Uterus (tissue), 4 donors: ENCODE results near the gene SETX. TPM values are rescaled to one million over a fixed set of nuclear protein-coding genes. Genes with fewer than 3 reads are reported as not detected.
A peak's percentile ranks its signal among the peaks of the same experiment; 100 is the strongest.

ENCODE experiments used
- DNase-seq, 2 donors: peaks; one replicate each; pipeline ENCODE4 v3.0.0-alpha.2; 2019 to 2020
- H3K27ac ChIP-seq, 2 donors: fragments of 200-600 bp; sonication (generic); 1 replicate in 1 of 2; 2 replicates in 1 of 2; pipeline ENCODE4 v1.5.1; 2016 to 2018
- H3K27me3 ChIP-seq, 2 donors: fragments of 200-600 bp; sonication (generic); one replicate each; pipeline ENCODE4 v1.5.1; 2018 to 2019; ENCODE audit warnings: control low read depth in 1 of 2
- H3K36me3 ChIP-seq, 2 donors: fragments of 200-600 bp; sonication (generic); one replicate each; pipeline ENCODE4 v1.5.1; 2019; ENCODE audit warnings: control low read depth in 1 of 2
- H3K4me1 ChIP-seq, 2 donors: fragments of 200-600 bp; sonication (generic); one replicate each; pipeline ENCODE4 v1.5.1; 2018 to 2019; ENCODE audit warnings: control low read depth in 1 of 2
- H3K4me3 ChIP-seq, 2 donors: fragments of 200-600 bp; sonication (generic); 1 replicate in 1 of 2; 2 replicates in 1 of 2; pipeline ENCODE4 v1.5.1; 2018 to 2019; ENCODE audit warnings: mild to moderate bottlenecking in 1 of 2
- H3K9me3 ChIP-seq, 2 donors: fragments of 200-600 bp; sonication (generic); one replicate each; pipeline ENCODE4 v1.5.1; 2019; ENCODE audit warnings: control low read depth in 1 of 2
- POLR2A ChIP-seq, 2 donors: fragments of 450-650 bp; IDR thresholded peaks; one replicate each; pipeline ENCODE4 v1.6.1; 2016; ENCODE audit warnings: antibody characterized with exemption in 2 of 2, mild to moderate bottlenecking in 1 of 2, moderate library complexity in 1 of 2
- intact Hi-C: fragments of 100-400 bp; cut with DNase I; formaldehyde crosslinking; loops from one replicate; pipeline ENCODE4 v1.15.1; 2023; ENCODE audit warnings: low total_unique reads
- total RNA-seq, 4 donors: library from RNA; depleted of rRNA in 3 of 4; stranded (reverse); fragments of >200 nt in 3 of 4; gene quantifications; one replicate each; pipeline versions ENCODE4 v1.1.0 to v1.2.4, GENCODE V29; 2014 to 2023
- TF ChIP-seq, protein P1 (sequence below), 4 experiments: fragments of 200-600 bp in 2 of 4; fragments of 450-650 bp in 2 of 4; sonication (generic) in 2 of 4; IDR thresholded peaks; one replicate each; pipeline ENCODE4 v1.5.1; 2016 to 2019; ENCODE audit warnings: antibody characterized with exemption in 4 of 4, mild to moderate bottlenecking in 2 of 4, moderate library complexity in 1 of 4
- donor health status: DM: yes; HTN: yes; CAD: no.

Gene SETX, protein sequence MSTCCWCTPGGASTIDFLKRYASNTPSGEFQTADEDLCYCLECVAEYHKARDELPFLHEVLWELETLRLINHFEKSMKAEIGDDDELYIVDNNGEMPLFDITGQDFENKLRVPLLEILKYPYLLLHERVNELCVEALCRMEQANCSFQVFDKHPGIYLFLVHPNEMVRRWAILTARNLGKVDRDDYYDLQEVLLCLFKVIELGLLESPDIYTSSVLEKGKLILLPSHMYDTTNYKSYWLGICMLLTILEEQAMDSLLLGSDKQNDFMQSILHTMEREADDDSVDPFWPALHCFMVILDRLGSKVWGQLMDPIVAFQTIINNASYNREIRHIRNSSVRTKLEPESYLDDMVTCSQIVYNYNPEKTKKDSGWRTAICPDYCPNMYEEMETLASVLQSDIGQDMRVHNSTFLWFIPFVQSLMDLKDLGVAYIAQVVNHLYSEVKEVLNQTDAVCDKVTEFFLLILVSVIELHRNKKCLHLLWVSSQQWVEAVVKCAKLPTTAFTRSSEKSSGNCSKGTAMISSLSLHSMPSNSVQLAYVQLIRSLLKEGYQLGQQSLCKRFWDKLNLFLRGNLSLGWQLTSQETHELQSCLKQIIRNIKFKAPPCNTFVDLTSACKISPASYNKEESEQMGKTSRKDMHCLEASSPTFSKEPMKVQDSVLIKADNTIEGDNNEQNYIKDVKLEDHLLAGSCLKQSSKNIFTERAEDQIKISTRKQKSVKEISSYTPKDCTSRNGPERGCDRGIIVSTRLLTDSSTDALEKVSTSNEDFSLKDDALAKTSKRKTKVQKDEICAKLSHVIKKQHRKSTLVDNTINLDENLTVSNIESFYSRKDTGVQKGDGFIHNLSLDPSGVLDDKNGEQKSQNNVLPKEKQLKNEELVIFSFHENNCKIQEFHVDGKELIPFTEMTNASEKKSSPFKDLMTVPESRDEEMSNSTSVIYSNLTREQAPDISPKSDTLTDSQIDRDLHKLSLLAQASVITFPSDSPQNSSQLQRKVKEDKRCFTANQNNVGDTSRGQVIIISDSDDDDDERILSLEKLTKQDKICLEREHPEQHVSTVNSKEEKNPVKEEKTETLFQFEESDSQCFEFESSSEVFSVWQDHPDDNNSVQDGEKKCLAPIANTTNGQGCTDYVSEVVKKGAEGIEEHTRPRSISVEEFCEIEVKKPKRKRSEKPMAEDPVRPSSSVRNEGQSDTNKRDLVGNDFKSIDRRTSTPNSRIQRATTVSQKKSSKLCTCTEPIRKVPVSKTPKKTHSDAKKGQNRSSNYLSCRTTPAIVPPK (N-terminal part only)
- 100 to 1,000 TPM in 1 of 4 donors, 10 to 100 TPM in 3; 36.5 to 117 (median 60.4) TPM for total RNA-seq

DNA sequence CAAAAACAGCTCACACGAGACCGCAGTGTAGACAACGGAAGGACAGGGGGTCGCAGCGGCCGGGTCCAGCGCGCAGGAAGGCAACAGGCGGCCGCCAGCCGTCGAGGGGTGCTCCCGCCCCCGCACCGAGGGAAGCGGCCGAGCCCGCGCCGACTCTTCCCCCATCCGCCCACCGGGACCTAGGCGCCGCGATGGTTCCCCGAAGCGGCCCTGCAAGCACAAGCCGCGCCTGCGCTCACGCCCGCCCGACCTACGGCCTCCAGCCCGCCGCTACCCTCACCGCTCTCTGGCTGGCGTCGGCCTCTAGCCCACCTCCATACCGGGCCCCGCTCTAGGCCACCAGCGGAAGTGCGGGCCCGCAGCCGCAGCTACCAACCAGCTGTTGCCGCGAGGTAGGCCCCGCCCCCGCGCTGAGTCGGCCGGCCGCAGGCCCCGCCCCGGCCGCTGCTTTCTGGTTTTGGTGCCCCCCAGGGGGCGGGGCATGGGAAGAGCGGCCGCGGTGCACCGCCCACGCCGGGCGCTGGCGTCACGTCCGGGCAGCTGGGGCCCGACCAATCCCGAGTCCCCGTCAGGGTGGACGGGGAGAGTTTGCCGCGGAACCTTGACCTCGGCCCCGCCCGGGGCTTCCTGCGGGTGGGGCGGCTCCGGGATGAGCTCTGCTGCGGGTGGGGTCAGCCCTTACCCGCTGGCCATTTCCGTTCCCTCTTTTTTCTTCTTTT is at the start of gene SETX:
TSS of gene SETX (minus strand) at position 350 of the 719 bp plus-strand sequence. CDS start 5,558 bp downstream, outside the sequence.
- H3K27ac ChIP-seq = peak within 1 kb of the TSS; percentile 69 to 83
- TF ChIP-seq, protein P1, sequence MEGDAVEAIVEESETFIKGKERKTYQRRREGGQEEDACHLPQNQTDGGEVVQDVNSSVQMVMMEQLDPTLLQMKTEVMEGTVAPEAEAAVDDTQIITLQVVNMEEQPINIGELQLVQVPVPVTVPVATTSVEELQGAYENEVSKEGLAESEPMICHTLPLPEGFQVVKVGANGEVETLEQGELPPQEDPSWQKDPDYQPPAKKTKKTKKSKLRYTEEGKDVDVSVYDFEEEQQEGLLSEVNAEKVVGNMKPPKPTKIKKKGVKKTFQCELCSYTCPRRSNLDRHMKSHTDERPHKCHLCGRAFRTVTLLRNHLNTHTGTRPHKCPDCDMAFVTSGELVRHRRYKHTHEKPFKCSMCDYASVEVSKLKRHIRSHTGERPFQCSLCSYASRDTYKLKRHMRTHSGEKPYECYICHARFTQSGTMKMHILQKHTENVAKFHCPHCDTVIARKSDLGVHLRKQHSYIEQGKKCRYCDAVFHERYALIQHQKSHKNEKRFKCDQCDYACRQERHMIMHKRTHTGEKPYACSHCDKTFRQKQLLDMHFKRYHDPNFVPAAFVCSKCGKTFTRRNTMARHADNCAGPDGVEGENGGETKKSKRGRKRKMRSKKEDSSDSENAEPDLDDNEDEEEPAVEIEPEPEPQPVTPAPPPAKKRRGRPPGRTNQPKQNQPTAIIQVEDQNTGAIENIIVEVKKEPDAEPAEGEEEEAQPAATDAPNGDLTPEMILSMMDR (IDR thresholded peaks at IDR 0.05) = peak in 1 of 4 experiments; percentile 35
- TF ChIP-seq POLR2A (IDR thresholded peaks at IDR 0.05) = peak; percentile 91 to 92
- peak within 1 kb of the TSS; percentile 48 to 71 for H3K4me3 ChIP-seq
- H3K27me3 ChIP-seq = no peaks in the 10 kb centered on the region
- intact Hi-C loops = no loop called here
- DNase-seq = peak; percentile 95 to 98
- H3K36me3 ChIP-seq = no peaks in the 10 kb centered on the region
- H3K4me1 ChIP-seq = peaks cover 4 to 5% of the 10 kb centered on the region in 2 donors
- H3K9me3 ChIP-seq = no peaks in the 10 kb centered on the region

DNA sequence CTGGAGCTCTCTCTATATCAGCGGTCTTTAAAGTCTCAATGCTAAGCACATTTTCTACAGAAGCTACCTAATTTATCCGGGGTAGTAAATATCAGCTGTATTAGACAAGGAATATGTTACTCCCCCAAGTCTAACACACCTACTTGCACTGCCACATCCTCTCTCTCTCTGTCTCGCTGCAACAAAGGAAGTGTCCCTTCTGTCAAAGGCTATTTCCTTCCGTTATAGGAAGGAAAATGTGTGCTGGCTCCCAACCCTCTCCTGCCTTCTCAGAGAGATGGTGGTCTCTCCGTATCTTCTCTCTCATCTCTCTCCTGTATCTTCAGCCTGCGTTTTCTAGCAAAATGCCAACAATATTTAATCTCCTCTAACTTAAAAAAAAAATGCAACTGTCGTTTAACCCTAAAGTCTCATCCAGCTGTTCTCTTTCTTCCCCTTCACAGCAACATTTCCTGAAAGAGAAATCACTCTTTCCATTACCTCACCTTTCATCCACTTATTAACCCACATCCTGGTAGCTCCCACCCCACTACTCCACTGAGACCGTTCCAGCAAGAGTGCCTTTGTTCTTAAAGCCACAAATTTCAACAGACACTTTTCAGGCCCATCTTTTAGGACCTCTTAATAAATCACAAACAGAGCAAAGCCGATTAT is 49.6 kb upstream of the SETX start:
- H3K27ac ChIP-seq = no peak overlapping the region
- intact Hi-C loops = no loop called here
- no peaks in the 10 kb centered on the region for H3K36me3 ChIP-seq
- DNase-seq = no peak
- H3K4me3 ChIP-seq = no peak overlapping the region
- H3K9me3 ChIP-seq = no peaks in the 10 kb centered on the region
- TF ChIP-seq, protein P1 (IDR thresholded peaks at IDR 0.05) = no peak
- no peak for TF ChIP-seq POLR2A (IDR thresholded peaks at IDR 0.05)
- peaks cover 0 to 6% of the 10 kb centered on the region in 2 donors for H3K4me1 ChIP-seq
- H3K27me3 ChIP-seq = no peaks in the 10 kb centered on the region

DNA sequence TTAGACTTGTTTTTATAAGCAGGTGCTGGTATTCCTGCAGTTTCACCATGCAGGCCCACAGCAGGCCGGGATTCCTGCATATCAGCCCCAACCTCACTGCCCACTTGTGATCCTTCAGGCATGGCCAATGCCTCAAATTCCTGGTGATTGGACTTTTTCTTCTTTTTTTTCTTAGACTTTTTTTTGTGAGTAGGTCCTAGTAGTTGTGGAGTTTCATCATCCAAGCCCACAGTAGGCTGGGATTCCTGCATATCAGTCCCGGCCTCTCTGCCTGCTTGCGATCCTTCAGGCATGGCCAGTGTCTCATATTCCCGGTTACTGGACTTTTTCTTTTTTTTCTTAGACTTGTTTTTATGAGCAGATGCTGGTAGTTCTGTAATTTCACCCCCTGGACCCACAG is 47.0 kb upstream of the SETX start:
- no peaks in the 10 kb centered on the region for H3K36me3 ChIP-seq
- no peaks in the 10 kb centered on the region for H3K9me3 ChIP-seq
- H3K4me1 ChIP-seq = peaks cover 0 to 6% of the 10 kb centered on the region in 2 donors
- H3K27ac ChIP-seq = no peak overlapping the region
- H3K27me3 ChIP-seq = no peaks in the 10 kb centered on the region
- TF ChIP-seq, protein P1 (IDR thresholded peaks at IDR 0.05) = no peak
- no peak for TF ChIP-seq POLR2A (IDR thresholded peaks at IDR 0.05)
- H3K4me3 ChIP-seq = no peak overlapping the region
- intact Hi-C loops = no loop called here
- DNase-seq = no peak

DNA sequence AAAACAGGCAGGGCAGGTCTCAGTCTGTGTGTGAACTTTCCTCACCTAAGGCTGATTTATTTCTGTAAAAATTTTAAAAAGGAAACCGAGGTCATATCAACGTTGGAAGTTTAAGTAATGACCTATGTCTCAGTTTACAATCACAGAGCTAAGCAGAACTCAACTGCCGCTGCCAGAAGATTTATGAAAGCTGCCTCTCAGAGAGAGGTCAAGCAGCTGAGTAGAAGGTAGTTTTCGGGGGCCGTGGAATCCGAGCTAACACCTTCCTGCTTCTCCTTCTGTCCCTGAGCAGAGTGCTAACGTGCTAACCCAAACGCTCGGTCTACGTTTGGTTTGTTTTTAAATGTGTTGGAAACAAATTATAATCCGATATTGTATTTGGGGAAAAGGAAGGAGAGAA is 40.8 kb upstream of the SETX start:
- Histone ChIP-seq H3K4me1 (no peaks in the 10 kb centered on the region), H3K9me3 (no peaks in the 10 kb centered on the region), H3K36me3 (no peaks in the 10 kb centered on the region), H3K27me3 (no peaks in the 10 kb centered on the region), H3K27ac (no peak overlapping the region), H3K4me3 (no peak overlapping the region)
- no peak for DNase-seq
- intact Hi-C loops = no loop called here
- TF ChIP-seq POLR2A (IDR thresholded peaks at IDR 0.05) = no peak
- TF ChIP-seq, protein P1 (IDR thresholded peaks at IDR 0.05) = no peak
